ENCODE results near the gene GRB10. TPM values are rescaled to one million over a fixed set of nuclear protein-coding genes. Genes with fewer than 3 reads are reported as not detected.

The GRB10 gene
- total RNA-seq, 2 experiments from 2014 or later, result 5.9 to 8.4 TPM

- TF ChIP-seq CTCF (IDR thresholded peaks at IDR 0.05), result no peak
- peaks cover 11% of the 10 kb centered on the region for H3K4me1 Mint-ChIP-seq (ENCODE audit: low read depth)
- no peaks in the 10 kb centered on the region for H3K36me3 Mint-ChIP-seq (ENCODE audit: low read depth)
- Histone ChIP-seq H3K9me3 (ENCODE audit: control insufficient read depth in 1 of 2, insufficient read depth in 1 of 2, low read length in 2 of 2) (no peaks in the 10 kb centered on the region), H3K27ac (ENCODE audit: low read depth in 1 of 2, low read length in 2 of 2) (no peak overlapping the region), H3K36me3 (ENCODE audit: insufficient read depth, low read length) (no peaks in the 10 kb centered on the region), H3K27me3 (ENCODE audit: control insufficient read depth in 1 of 2, insufficient read depth in 2 of 2, low read length in 2 of 2) (no peaks in the 10 kb centered on the region), H3K4me3 (ENCODE audit: low read length) (no peak overlapping the region), H3K4me1 (ENCODE audit: insufficient read depth, low read length) (peaks cover 10% of the 10 kb centered on the region)
- DNase-seq, result no peak
- POLR2A ChIA-PET, result no interaction called here
- H3K27me3 Mint-ChIP-seq, result no peaks in the 10 kb centered on the region
- CTCF ChIA-PET, result no interaction called here
- intact Hi-C loops (cut with DNase I, micrococcal nuclease), result no loop called here
- no peak for ATAC-seq (ENCODE audit: poor library complexity)
- H3K27ac Mint-ChIP-seq, result no peak overlapping the region
- no peak overlapping the region for H3K4me3 Mint-ChIP-seq
- H3K9me3 Mint-ChIP-seq, result no peaks in the 10 kb centered on the region
Observed at GRCh38 chr7:50728184-50728583, 54.5 kb downstream of the GRB10 start.

GRCh38 chr7:50727711-50728110, 55.0 kb downstream of the GRB10 start:
- Mint-ChIP-seq H3K36me3 (ENCODE audit: low read depth) (no peaks in the 10 kb centered on the region), H3K27me3 (no peaks in the 10 kb centered on the region), H3K9me3 (no peaks in the 10 kb centered on the region), H3K4me1 (ENCODE audit: low read depth) (peaks cover 11% of the 10 kb centered on the region), H3K27ac (no peak overlapping the region), H3K4me3 (no peak overlapping the region)
- H3K4me3 ChIP-seq (ENCODE audit: low read length), result no peak overlapping the region
- intact Hi-C loops (cut with DNase I, micrococcal nuclease), result loop anchor here in 1 of 2 experiments (2.0 kb wide), 1 partner anchor 19 kb away; no protein-coding TSS in a partner anchor
- ChIA-PET CTCF (no interaction called here), POLR2A (no interaction called here)
- no peak overlapping the region for H3K27ac ChIP-seq (ENCODE audit: low read depth in 1 of 2, low read length in 2 of 2)
- H3K27me3 ChIP-seq (ENCODE audit: control insufficient read depth in 1 of 2, insufficient read depth in 2 of 2, low read length in 2 of 2), result no peaks in the 10 kb centered on the region
- DNase-seq, result no peak
- no peak for ATAC-seq (ENCODE audit: poor library complexity)
- no peak for TF ChIP-seq CTCF (IDR thresholded peaks at IDR 0.05)
- H3K36me3 ChIP-seq (ENCODE audit: insufficient read depth, low read length), result no peaks in the 10 kb centered on the region
- peaks cover 10% of the 10 kb centered on the region for H3K4me1 ChIP-seq (ENCODE audit: insufficient read depth, low read length)
- H3K9me3 ChIP-seq (ENCODE audit: control insufficient read depth in 1 of 2, insufficient read depth in 1 of 2, low read length in 2 of 2), result no peaks in the 10 kb centered on the region

- no peak for ATAC-seq (ENCODE audit: poor library complexity)
- CTCF ChIA-PET, result no interaction called here
- H3K4me1 ChIP-seq (ENCODE audit: insufficient read depth, low read length), result peaks cover 10% of the 10 kb centered on the region
- no peaks in the 10 kb centered on the region for H3K36me3 Mint-ChIP-seq (ENCODE audit: low read depth)
- H3K36me3 ChIP-seq (ENCODE audit: insufficient read depth, low read length), result no peaks in the 10 kb centered on the region
- peaks cover 11% of the 10 kb centered on the region for H3K4me1 Mint-ChIP-seq (ENCODE audit: low read depth)
- no peaks in the 10 kb centered on the region for H3K27me3 ChIP-seq (ENCODE audit: control insufficient read depth in 1 of 2, insufficient read depth in 2 of 2, low read length in 2 of 2)
- no peaks in the 10 kb centered on the region for H3K9me3 ChIP-seq (ENCODE audit: control insufficient read depth in 1 of 2, insufficient read depth in 1 of 2, low read length in 2 of 2)
- H3K27ac Mint-ChIP-seq, result no peak overlapping the region
- POLR2A ChIA-PET, result no interaction called here
- intact Hi-C loops (cut with DNase I, micrococcal nuclease), result loop anchor here in 1 of 2 experiments (2.0 kb wide), 1 partner anchor 20 kb away; no protein-coding TSS in a partner anchor
- no peak overlapping the region for H3K4me3 Mint-ChIP-seq
- no peak for DNase-seq
- H3K4me3 ChIP-seq (ENCODE audit: low read length), result no peak overlapping the region
- no peaks in the 10 kb centered on the region for H3K9me3 Mint-ChIP-seq
- H3K27ac ChIP-seq (ENCODE audit: low read depth in 1 of 2, low read length in 2 of 2), result no peak overlapping the region
- no peaks in the 10 kb centered on the region for H3K27me3 Mint-ChIP-seq
- no peak for TF ChIP-seq CTCF (IDR thresholded peaks at IDR 0.05)
Observed at GRCh38 chr7:50727072-50727471, 55.6 kb downstream of the GRB10 start.
